Measurements from ENCODE around the gene COL28A1. TPM values are rescaled to one million over a fixed set of nuclear protein-coding genes. Genes with fewer than 3 reads are reported as not detected.
"Not testable (repeated sequence)": the region's sequence is repeated elsewhere in the genome, so short reads cannot be mapped to it uniquely, and the experiment has no call there.

Gene COL28A1
- total and polyA plus RNA-seq, 12 donors: 0.66 to 16.0 (median 2.8) TPM

DNA sequence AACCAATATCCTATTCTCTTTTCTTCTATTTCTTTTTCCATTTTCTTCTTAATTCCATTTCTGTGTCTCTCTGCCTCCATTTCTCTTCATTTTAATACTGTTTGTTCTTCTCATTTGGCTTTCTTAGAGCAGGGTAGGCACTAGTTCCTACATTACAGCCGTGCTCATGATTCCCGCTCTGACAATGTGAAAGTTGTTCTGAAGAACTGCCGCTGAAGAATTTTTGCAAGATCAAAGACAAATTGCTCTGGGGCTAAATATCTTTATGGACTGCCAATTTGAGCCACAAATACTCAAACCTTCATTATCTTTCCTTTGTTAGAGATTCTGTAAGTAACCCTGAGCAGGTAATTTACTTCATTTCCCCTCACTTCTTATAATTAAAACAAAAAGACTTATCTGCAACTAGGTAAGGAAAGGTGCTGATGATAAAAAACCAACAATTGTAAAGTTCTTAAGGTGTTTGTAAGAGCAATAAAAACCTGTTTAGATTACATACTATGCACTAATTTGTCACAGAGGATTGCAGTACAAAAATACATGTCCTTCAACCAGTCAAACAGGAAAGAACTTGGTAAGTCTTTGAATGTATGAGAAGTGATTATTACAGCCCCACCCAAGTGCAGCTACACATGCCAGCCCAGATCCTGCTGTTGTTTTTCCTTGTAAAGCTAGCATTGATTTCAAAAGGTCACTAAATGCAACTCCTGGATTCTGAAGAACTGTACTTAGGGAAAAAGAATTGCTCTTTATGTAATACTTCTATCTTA lies 127.5 kb downstream of the COL28A1 start:
- TF ChIP-seq POLR2A (IDR thresholded peaks at IDR 0.05) (no peak), CTCF (IDR thresholded peaks at IDR 0.05) (no peak)
- Histone ChIP-seq H3K4me1 (replicated peaks in 1 of 2) (no peaks in the 10 kb centered on the region), H3K36me3 (replicated peaks in 1 of 2) (no peaks in the 10 kb centered on the region), H3K27me3 (no peaks in the 10 kb centered on the region), H3K27ac (no peak overlapping the region), H3K4me3 (no peak overlapping the region), H3K9me3 (replicated peaks in 1 of 3) (peaks cover 0 to 4% (median 0%) of the 10 kb centered on the region in 3 donors)
- no peak for DNase-seq
- 85 to 92% (median 91%) methylated on average over 3 of the region's 3 CpGs for WGBS, 4 donors
- intact Hi-C loops (cut with DNase I): no loop called here

GRCh38 chr7:7405461-7405860 lies 130.2 kb downstream of the COL28A1 start:
- Histone ChIP-seq H3K27ac (no peak overlapping the region), H3K27me3 (no peaks in the 10 kb centered on the region), H3K36me3 (replicated peaks in 1 of 2) (no peaks in the 10 kb centered on the region), H3K4me3 (no peak overlapping the region), H3K4me1 (replicated peaks in 1 of 2) (peaks cover 0 to 8% of the 10 kb centered on the region in 2 donors), H3K9me3 (replicated peaks in 1 of 3) (peaks cover 0 to 4% (median 0%) of the 10 kb centered on the region in 3 donors)
- intact Hi-C loops (cut with DNase I): no loop called here
- DNase-seq: no peak
- no peak for TF ChIP-seq CTCF (IDR thresholded peaks at IDR 0.05)
- no peak for TF ChIP-seq POLR2A (IDR thresholded peaks at IDR 0.05)

GRCh38 chr7:7399707-7400106 lies 136.0 kb downstream of the COL28A1 start:
- no peaks in the 10 kb centered on the region for H3K9me3 ChIP-seq (replicated peaks in 1 of 3)
- no peak overlapping the region for H3K27ac ChIP-seq
- H3K27me3 ChIP-seq: no peaks in the 10 kb centered on the region
- peaks cover 0 to 8% of the 10 kb centered on the region in 2 donors for H3K4me1 ChIP-seq (replicated peaks in 1 of 2)
- WGBS, 4 donors: 74 to 87% (median 85%) methylated on average over 2 of the region's 2 CpGs
- DNase-seq: no peak
- no peaks in the 10 kb centered on the region for H3K36me3 ChIP-seq (replicated peaks in 1 of 2)
- no peak for TF ChIP-seq CTCF (IDR thresholded peaks at IDR 0.05)
- TF ChIP-seq POLR2A (IDR thresholded peaks at IDR 0.05): no peak
- intact Hi-C loops (cut with DNase I): no loop called here
- no peak overlapping the region for H3K4me3 ChIP-seq

GRCh38 chr7:7395785-7396184 lies 139.9 kb downstream of the COL28A1 start:
- intact Hi-C loops (cut with DNase I): no loop called here
- Histone ChIP-seq H3K27ac (no peak overlapping the region), H3K9me3 (replicated peaks in 1 of 3) (no peaks in the 10 kb centered on the region), H3K27me3 (no peaks in the 10 kb centered on the region), H3K36me3 (replicated peaks in 1 of 2) (no peaks in the 10 kb centered on the region), H3K4me3 (no peak overlapping the region), H3K4me1 (replicated peaks in 1 of 2) (no peaks in the 10 kb centered on the region)
- TF ChIP-seq POLR2A (IDR thresholded peaks at IDR 0.05) (no peak), CTCF (IDR thresholded peaks at IDR 0.05) (no peak)
- DNase-seq: no peak
- 89 to 95% (median 91%) methylated on average over 4 of the region's 4 CpGs for WGBS, 4 donors

- H3K4me3 ChIP-seq; intact Hi-C loops (cut with DNase I): not testable (repeated sequence)
Observed at GRCh38 chr7:7388164-7388563, 147.5 kb downstream of the COL28A1 start.

More at GRCh38 chr7:7388164-7388563, 147.5 kb downstream of the COL28A1 start:
- not testable (repeated sequence) for DNase-seq; H3K27me3 ChIP-seq; H3K36me3 ChIP-seq (replicated peaks in 1 of 2); H3K4me1 ChIP-seq (replicated peaks in 1 of 2); H3K27ac ChIP-seq; H3K9me3 ChIP-seq (replicated peaks in 1 of 3)
- 87 to 93% (median 90%) methylated on average over 4 of the region's 4 CpGs for WGBS, 4 donors

All from adrenal gland (tissue), 12 donors.